Vein endothelial cell (primary cell): ENCODE measurements around the gene AQP11. TPM values are rescaled to one million over a fixed set of nuclear protein-coding genes. Genes with fewer than 3 reads are reported as not detected.

Experiments
- small RNA-seq: library from RNA; depleted of rRNA; stranded (forward); fragments of <200 nt; gene quantifications from one replicate; pipeline ENCODE3, GENCODE V24; 2012
- total RNA-seq: library from RNA; depleted of rRNA; stranded (reverse); fragments of >200 nt; gene quantifications from 2 replicates; pipeline ENCODE4 v1.2.3, GENCODE V29; 2012

The AQP11 gene, protein sequence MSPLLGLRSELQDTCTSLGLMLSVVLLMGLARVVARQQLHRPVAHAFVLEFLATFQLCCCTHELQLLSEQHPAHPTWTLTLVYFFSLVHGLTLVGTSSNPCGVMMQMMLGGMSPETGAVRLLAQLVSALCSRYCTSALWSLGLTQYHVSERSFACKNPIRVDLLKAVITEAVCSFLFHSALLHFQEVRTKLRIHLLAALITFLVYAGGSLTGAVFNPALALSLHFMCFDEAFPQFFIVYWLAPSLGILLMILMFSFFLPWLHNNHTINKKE
- 0.19 and 0.33 TPM in 2 replicates for total RNA-seq

DNA sequence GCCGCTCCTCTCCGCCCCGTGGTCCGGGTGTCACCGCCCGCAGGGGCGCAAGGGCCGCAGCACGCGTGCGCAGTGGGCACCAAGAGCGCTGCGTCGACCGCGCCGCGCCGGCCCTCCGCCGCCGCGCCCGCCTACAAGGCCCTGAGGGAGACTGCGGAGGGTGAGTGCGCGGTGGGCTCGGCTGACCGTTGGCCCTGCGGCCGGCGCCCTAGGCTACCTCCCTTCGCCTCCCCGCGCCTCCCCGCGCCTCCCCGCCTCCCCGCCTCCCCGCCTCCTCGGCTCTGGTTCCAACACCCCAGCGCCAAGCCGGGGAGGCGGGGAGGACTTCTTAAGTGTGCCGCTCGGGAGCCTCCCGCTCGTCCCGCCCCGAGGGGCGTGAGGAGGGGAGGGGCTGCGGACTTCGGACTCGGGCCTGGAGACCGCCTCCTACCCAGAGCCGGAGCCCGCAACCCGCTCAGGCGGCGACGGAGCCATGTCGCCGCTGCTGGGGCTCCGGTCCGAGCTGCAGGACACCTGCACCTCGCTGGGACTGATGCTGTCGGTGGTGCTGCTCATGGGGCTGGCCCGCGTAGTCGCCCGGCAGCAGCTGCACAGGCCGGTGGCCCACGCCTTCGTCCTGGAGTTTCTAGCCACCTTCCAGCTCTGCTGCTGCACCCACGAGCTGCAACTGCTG, at the start of gene AQP11:
AQP11 (plus strand) TSS at position 433 of the 673 bp plus-strand sequence; CDS start at position 473, 40 bp downstream.

DNA sequence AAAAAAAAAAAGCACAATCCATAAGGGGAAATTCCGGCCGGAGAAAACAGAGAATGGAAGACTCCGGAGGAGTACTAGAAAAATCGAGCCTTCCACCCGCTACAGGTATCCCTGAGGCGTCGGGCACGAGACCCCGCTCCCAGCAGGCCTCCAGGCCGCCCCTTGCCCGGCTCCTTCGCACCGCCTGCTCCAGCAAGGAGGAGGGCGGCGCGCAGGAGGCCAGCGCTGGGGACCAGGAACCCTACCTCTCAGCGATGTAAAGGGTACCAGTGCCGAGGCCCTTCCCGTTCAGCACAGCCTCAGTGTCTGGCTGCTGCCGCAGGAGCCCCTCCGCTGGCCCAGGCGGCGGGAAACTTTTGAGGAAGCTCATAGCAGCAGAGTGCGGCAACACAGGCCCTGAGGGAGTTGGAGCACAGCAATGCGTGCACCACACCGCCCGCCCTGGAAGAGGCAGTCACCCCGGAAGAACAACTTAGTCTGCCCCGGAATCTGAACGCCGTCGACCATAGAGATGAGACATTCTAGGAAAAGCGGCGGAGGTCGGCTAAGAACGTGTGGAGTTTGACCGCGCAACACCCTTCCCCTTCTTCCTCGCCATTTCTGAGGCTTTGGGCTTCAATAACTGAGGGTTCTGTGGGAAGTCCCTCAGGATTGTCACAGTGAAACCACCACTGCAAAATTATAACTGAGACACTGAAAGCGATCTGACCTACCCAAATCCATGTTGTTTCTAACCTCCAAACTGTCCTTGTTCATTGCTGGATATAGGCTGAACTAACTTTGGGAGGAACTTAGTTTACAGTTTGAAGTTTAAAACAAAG, 47.8 kb downstream of the AQP11 start, which contains the start of gene CLNS1A:
CLNS1A (minus strand) TSS at position 450 of the 821 bp plus-strand sequence; CDS start at position 370, 80 bp downstream.

Small RNAs within 50 kb of the gene (small RNA-seq; reads per million reads assigned to genes)
- not detected for gene RNU7-59P

Other genes with a start within 250 kb of the AQP11 start
- 0.86 and 0.98 TPM in 2 replicates for gene PAK1, start 115.9 kb upstream of the AQP11 start, total RNA-seq
- gene CLNS1A, start 47.8 kb downstream of the AQP11 start, total RNA-seq: 90.5 and 92.1 TPM in 2 replicates
- 35.9 and 45.8 TPM in 2 replicates for gene RSF1, start 230.8 kb downstream of the AQP11 start, total RNA-seq
- gene AAMDC, start 231.2 kb downstream of the AQP11 start, total RNA-seq: 24.5 and 25.2 TPM in 2 replicates